Measurements from ENCODE around the gene TANGO6. TPM values are rescaled to one million over a fixed set of nuclear protein-coding genes. Genes with fewer than 3 reads are reported as not detected.
A peak's percentile ranks its signal among the peaks of the same experiment; 100 is the strongest.

TANGO6 gene
- total RNA-seq, 2 donors from 2014 or later, result 24.1 to 36.3 TPM

DNA sequence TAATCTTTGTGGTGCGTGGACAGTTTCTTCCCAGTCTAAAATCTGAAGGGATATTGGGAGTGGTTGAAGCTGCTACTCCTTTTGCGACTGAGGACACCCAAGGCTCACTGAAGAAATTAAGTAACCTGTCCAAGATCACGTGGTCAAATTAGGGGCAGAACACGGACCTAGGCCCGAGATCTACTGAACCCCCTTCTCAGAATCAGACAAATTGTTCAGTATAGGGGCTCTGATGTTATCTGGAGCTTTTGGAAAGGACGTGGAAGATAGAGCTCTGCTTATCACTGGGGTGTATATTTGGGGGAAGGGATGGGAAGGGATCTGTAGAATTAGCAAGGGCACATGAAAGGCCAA lies 857 bp downstream of the TANGO6 start:
- Mint-ChIP-seq H3K36me3 (ENCODE audit: low read depth) (peaks cover 11% of the 10 kb centered on the region), H3K4me1 (peaks cover 25% of the 10 kb centered on the region), H3K27me3 (no peaks in the 10 kb centered on the region), H3K9me3 (no peaks in the 10 kb centered on the region), H3K4me3 (peak overlapping the region; percentile 94), H3K27ac (peak overlapping the region; percentile 71)
- ATAC-seq (replicated peaks), result no peak

- Mint-ChIP-seq H3K36me3 (ENCODE audit: low read depth) (peaks cover 27% of the 10 kb centered on the region), H3K4me1 (peaks cover 23% of the 10 kb centered on the region), H3K4me3 (no peak overlapping the region), H3K9me3 (no peaks in the 10 kb centered on the region), H3K27ac (no peak overlapping the region), H3K27me3 (no peaks in the 10 kb centered on the region)
- no peak for ATAC-seq (replicated peaks)
Measured at GRCh38 chr16:68848786-68849185, 5.5 kb downstream of the TANGO6 start.

DNA sequence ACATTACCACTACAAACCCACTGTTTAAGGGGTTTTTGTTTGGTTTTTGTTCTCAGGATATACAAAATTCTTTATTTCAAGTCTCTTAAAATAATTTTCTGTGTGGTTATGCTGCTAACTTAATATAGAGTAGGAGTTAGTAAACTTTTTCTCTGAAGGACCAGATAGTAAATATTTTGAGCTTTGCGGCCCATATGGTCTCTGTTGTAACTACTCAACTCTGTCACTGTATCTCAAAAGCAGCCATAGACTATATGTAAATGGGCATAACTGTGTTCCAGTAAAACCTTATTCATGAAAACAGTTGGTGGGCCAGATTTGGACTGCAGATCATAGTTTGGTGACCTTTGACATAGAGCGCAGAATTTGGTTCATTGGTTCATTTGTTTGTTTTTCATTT lies 7.2 kb downstream of the TANGO6 start:
- H3K4me1 Mint-ChIP-seq, result peaks cover 16% of the 10 kb centered on the region
- H3K4me3 Mint-ChIP-seq, result no peak overlapping the region
- peaks cover 27% of the 10 kb centered on the region for H3K36me3 Mint-ChIP-seq (ENCODE audit: low read depth)
- no peak for ATAC-seq (replicated peaks)
- no peaks in the 10 kb centered on the region for H3K27me3 Mint-ChIP-seq
- no peaks in the 10 kb centered on the region for H3K9me3 Mint-ChIP-seq
- H3K27ac Mint-ChIP-seq, result no peak overlapping the region

DNA sequence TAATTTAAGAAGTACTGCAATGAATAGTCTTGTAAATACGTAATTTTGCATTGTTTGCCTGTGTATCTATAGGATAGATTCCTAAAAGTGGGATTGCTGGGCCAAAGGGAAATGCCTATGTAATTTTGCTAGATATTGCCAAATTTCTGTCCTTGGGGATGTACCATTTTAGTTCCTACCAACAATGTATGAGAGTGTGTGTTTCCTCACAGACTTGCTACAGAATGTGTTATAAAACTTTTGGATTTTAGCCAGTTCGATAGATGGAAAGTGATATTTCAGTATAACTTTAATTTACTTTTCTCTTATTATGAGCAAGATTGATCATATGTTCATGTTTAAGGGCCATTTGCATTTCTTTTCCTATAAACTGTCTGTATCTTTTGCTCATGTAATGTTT lies 8.3 kb downstream of the TANGO6 start:
- no peaks in the 10 kb centered on the region for H3K9me3 Mint-ChIP-seq
- no peak overlapping the region for H3K4me3 Mint-ChIP-seq
- no peak for ATAC-seq (replicated peaks)

DNA sequence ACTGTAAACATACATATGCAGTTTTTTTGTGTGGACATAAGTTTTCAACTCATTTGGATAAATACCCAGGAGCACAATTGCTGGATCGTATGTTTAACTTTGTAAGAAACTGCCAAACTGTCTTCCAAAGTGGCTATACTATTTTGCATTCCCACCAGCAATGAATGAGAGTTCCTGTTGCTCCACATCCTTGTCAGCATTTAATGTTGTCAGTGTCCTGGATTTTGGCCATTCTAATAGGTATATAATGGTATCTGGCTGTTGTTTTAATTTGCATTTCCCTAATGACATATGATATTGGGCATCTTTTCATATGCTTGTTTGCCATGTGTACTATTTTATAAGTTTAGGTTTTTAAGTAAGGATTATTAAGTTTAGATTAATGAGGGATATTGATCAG lies 14.1 kb downstream of the TANGO6 start:
- H3K4me1 Mint-ChIP-seq, result peaks cover 5% of the 10 kb centered on the region
- H3K27ac Mint-ChIP-seq, result no peak overlapping the region
- H3K36me3 Mint-ChIP-seq (ENCODE audit: low read depth), result peaks cover 42% of the 10 kb centered on the region
- no peak for ATAC-seq (replicated peaks)
- H3K9me3 Mint-ChIP-seq, result no peaks in the 10 kb centered on the region
- no peak overlapping the region for H3K4me3 Mint-ChIP-seq
- no peaks in the 10 kb centered on the region for H3K27me3 Mint-ChIP-seq

More for the DNA sequence above, 8.3 kb downstream of the TANGO6 start:
- Mint-ChIP-seq H3K4me1 (peaks cover 21% of the 10 kb centered on the region), H3K27me3 (no peaks in the 10 kb centered on the region), H3K36me3 (ENCODE audit: low read depth) (peaks cover 27% of the 10 kb centered on the region), H3K27ac (no peak overlapping the region)

DNA sequence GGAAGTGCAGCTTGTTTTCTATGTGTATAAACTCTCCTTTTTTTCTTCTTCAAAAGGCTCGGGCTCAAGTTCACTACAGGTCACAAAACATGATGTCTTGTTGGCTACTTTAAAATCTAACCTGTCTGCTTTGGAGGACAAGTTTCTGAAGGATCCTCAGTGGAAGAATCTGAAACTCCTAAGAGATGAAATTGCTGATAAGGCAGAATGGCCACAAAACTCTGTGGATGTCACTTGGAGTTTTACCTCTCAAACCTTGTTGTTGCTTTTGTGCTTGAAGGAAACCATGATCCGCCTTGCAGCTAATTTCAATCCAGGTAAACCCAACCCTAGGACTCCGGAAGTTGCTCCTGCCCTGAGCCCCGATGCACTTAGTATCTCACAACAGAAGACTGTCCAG lies 16.5 kb downstream of the TANGO6 start:
- Mint-ChIP-seq H3K27me3 (no peaks in the 10 kb centered on the region), H3K27ac (no peak overlapping the region), H3K9me3 (no peaks in the 10 kb centered on the region), H3K36me3 (ENCODE audit: low read depth) (peaks cover 54% of the 10 kb centered on the region), H3K4me3 (no peak overlapping the region), H3K4me1 (peaks cover 5% of the 10 kb centered on the region)
- no peak for ATAC-seq (replicated peaks)

- H3K9me3 Mint-ChIP-seq, result no peaks in the 10 kb centered on the region
- H3K27me3 Mint-ChIP-seq, result no peaks in the 10 kb centered on the region
- H3K4me3 Mint-ChIP-seq, result no peak overlapping the region
- no peak overlapping the region for H3K27ac Mint-ChIP-seq
- H3K36me3 Mint-ChIP-seq (ENCODE audit: low read depth), result peaks cover 67% of the 10 kb centered on the region
- H3K4me1 Mint-ChIP-seq, result no peaks in the 10 kb centered on the region
- ATAC-seq (replicated peaks), result no peak
Measured at GRCh38 chr16:68860978-68861892, 17.9 kb downstream of the TANGO6 start.

GRCh38 chr16:68866933-68867332 lies 23.6 kb downstream of the TANGO6 start:
- no peak for ATAC-seq (replicated peaks)
- Mint-ChIP-seq H3K27me3 (no peaks in the 10 kb centered on the region), H3K27ac (no peak overlapping the region), H3K4me3 (no peak overlapping the region), H3K9me3 (no peaks in the 10 kb centered on the region), H3K36me3 (ENCODE audit: low read depth) (peaks cover 90% of the 10 kb centered on the region), H3K4me1 (no peaks in the 10 kb centered on the region)

DNA sequence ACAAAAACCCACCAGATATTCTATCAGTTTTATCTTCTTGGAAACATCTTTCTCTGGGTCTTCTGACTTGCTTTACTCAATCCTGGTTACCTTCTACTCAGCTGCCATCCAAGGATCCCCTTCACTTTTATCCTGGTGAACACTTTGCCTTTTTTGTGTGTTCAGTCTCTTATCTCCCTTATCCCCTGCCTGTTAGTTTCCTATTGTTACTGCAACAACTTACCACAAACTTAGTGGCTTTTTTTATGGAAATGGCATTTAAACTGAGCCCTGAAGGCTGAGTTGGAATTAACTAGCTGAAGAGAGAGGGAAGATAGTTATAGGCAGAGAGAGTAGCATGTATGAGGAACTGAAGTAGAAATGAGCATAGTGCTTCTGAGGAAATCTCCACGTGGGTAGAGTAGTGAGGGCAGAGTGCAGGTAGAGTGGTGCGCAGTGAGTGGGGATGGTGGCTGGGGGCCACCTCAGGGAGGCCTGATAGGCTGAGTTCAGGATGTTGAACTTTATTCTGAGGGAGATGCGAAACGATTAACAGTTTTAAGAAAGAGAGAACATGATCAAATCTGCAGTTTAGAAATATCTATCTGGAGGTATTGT lies 26.3 kb downstream of the TANGO6 start:
- no peaks in the 10 kb centered on the region for H3K27me3 Mint-ChIP-seq
- H3K27ac Mint-ChIP-seq, result no peak overlapping the region
- no peaks in the 10 kb centered on the region for H3K4me1 Mint-ChIP-seq
- H3K9me3 Mint-ChIP-seq, result no peaks in the 10 kb centered on the region
- ATAC-seq (replicated peaks), result no peak
- no peak overlapping the region for H3K4me3 Mint-ChIP-seq
- peaks cover 90% of the 10 kb centered on the region for H3K36me3 Mint-ChIP-seq (ENCODE audit: low read depth)

GRCh38 chr16:68873635-68874471 lies 30.5 kb downstream of the TANGO6 start:
- H3K4me1 Mint-ChIP-seq, result no peaks in the 10 kb centered on the region
- H3K27me3 Mint-ChIP-seq, result no peaks in the 10 kb centered on the region
- no peaks in the 10 kb centered on the region for H3K9me3 Mint-ChIP-seq
- no peak overlapping the region for H3K4me3 Mint-ChIP-seq
- no peak for ATAC-seq (replicated peaks)
- H3K27ac Mint-ChIP-seq, result no peak overlapping the region
- peaks cover 95% of the 10 kb centered on the region for H3K36me3 Mint-ChIP-seq (ENCODE audit: low read depth)

DNA sequence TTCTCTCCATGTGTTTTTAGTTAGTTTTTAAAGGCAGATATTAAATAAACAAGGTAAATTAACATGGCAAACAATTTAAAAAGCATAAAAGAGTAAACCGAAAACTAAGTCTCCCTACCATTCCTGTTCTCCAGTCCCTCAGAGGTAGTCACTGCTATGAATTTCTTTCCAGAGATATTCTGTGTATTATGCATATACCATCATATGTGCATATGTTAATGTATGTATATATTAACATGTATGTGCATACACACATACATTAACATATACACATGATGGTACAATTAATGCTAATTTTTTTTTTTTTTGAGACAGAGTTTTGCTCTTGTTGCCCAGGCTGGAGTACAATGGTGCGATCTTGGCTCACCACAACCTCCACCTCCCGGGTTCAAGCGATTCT lies 32.5 kb downstream of the TANGO6 start:
- no peaks in the 10 kb centered on the region for H3K9me3 Mint-ChIP-seq
- ATAC-seq (replicated peaks), result no peak
- H3K36me3 Mint-ChIP-seq (ENCODE audit: low read depth), result peaks cover 85% of the 10 kb centered on the region
- H3K27me3 Mint-ChIP-seq, result no peaks in the 10 kb centered on the region
- H3K27ac Mint-ChIP-seq, result no peak overlapping the region
- no peak overlapping the region for H3K4me3 Mint-ChIP-seq
- no peaks in the 10 kb centered on the region for H3K4me1 Mint-ChIP-seq

- peaks cover 57% of the 10 kb centered on the region for H3K36me3 Mint-ChIP-seq (ENCODE audit: low read depth)
- no peak overlapping the region for H3K27ac Mint-ChIP-seq
- no peaks in the 10 kb centered on the region for H3K4me1 Mint-ChIP-seq
- H3K27me3 Mint-ChIP-seq, result no peaks in the 10 kb centered on the region
- no peak overlapping the region for H3K4me3 Mint-ChIP-seq
- no peaks in the 10 kb centered on the region for H3K9me3 Mint-ChIP-seq
- no peak for ATAC-seq (replicated peaks)
Measured at GRCh38 chr16:68883685-68884084, 40.4 kb downstream of the TANGO6 start.

DNA sequence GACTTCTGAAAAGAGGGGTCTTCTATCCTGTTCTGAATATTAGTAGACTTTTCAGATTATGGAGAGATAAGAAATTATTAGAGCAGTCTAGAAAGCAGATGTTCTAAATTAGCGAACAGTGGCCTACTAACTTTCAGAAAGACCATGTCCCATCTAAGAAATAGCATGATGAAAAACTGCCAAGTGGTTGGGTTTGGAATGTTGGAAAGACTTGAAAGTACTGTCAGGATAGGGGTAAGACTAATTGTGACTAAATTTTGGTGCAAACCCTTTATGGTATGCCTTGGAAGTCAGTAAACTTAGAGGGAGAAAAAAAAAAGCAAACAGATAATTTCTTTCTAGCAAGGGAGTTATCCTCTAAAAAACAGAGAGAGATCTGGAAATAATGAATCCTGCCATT lies 41.1 kb downstream of the TANGO6 start:
- H3K36me3 Mint-ChIP-seq (ENCODE audit: low read depth), result peaks cover 57% of the 10 kb centered on the region
- no peak overlapping the region for H3K4me3 Mint-ChIP-seq
- ATAC-seq (replicated peaks), result no peak

GRCh38 chr16:68884861-68885720 lies 41.8 kb downstream of the TANGO6 start:
- no peaks in the 10 kb centered on the region for H3K27me3 Mint-ChIP-seq
- peaks cover 60% of the 10 kb centered on the region for H3K36me3 Mint-ChIP-seq (ENCODE audit: low read depth)
- no peaks in the 10 kb centered on the region for H3K4me1 Mint-ChIP-seq
- no peak overlapping the region for H3K4me3 Mint-ChIP-seq
- no peak overlapping the region for H3K27ac Mint-ChIP-seq
- no peak for ATAC-seq (replicated peaks)
- H3K9me3 Mint-ChIP-seq, result no peaks in the 10 kb centered on the region

More for the DNA sequence above, 41.1 kb downstream of the TANGO6 start:
- H3K27me3 Mint-ChIP-seq, result no peaks in the 10 kb centered on the region
- no peaks in the 10 kb centered on the region for H3K9me3 Mint-ChIP-seq
- no peak overlapping the region for H3K27ac Mint-ChIP-seq
- H3K4me1 Mint-ChIP-seq, result no peaks in the 10 kb centered on the region
